ENCODE results near the gene BRSK2.

GRCh38 chr11:1455032-1455762 lies 65.5 kb downstream of the BRSK2 start:
- no peak for TF ChIP-seq CEBPB (IDR thresholded peaks at IDR 0.05)
- TF ChIP-seq TEAD4 (IDR thresholded peaks at IDR 0.05): no peak
